B cell (primary cell): ENCODE data around the gene RNF40. TPM values are rescaled to one million over a fixed set of nuclear protein-coding genes. Genes with fewer than 3 reads are reported as not detected.

ENCODE experiments used
- ATAC-seq: fragments of 200-7000 bp; cut with Tn5 transposase; one replicate; pipeline ENCODE4 v1.10.0; 2021; ENCODE audit warnings: low read depth, mild to moderate bottlenecking, moderate number of reproducible peaks, moderate library complexity
- CTCF ChIA-PET: fragments of 350-600 bp; sonication (Branson Sonifier 250); formaldehyde crosslinking; loops from one replicate; lab custom pipeline; 2021; ENCODE audit warnings: antibody characterized with exemption, inconsistent platforms; lab: Charles Lee
- POLR2A ChIA-PET: fragments of 350-600 bp; sonication (Branson Sonifier 250); formaldehyde crosslinking; loops from one replicate; lab custom pipeline; 2021; ENCODE audit warnings: antibody characterized with exemption; lab: Charles Lee
- DNase-seq: peaks from one replicate; pipeline ENCODE4 v3.0.0; 2013
- H2AFZ ChIP-seq: 2 replicates; pipeline ENCODE4 v1.6.1; 2012; ENCODE audit warnings: mild to moderate bottlenecking, low read depth, low read length; ENCODE audit not compliant: insufficient read depth, poor library complexity, severe bottlenecking
- H3K27ac ChIP-seq, 2 donors: 1 replicate in 1 of 2; 2 replicates in 1 of 2; pipeline ENCODE4 v1.5.1; 2012 to 2013; ENCODE audit warnings: low read length in 2 of 2, mild to moderate bottlenecking in 2 of 2, moderate library complexity in 1 of 2
- H3K27me3 ChIP-seq, 4 experiments: fragments of 200-600 bp in 1 of 4; sonication (generic) in 1 of 4; replicated peaks in 1 of 4; 1 replicate in 2 of 4; 2 replicates in 2 of 4; pipeline versions ENCODE4 v1.6.1 to v1.7.0; 2013 to 2016; ENCODE audit warnings: low read length in 3 of 4, mild to moderate bottlenecking in 2 of 4, mixed read lengths in 1 of 4, moderate library complexity in 1 of 4; ENCODE audit not compliant: insufficient read depth in 4 of 4, control insufficient read depth in 3 of 4; ENCODE audit errors: control extremely low read depth in 1 of 4
- H3K36me3 ChIP-seq, 2 experiments: replicated peaks in 1 of 2; 1 replicate in 1 of 2; 2 replicates in 1 of 2; pipeline versions ENCODE4 v1.6.1 to v1.7.1; 2013; ENCODE audit warnings: low read length in 1 of 2; ENCODE audit not compliant: insufficient read depth in 2 of 2, control insufficient read depth in 1 of 2; ENCODE audit errors: control extremely low read depth in 1 of 2, extremely low read depth in 1 of 2
- H3K4me1 ChIP-seq, 2 donors: fragments of 200-600 bp in 1 of 2; sonication (generic) in 1 of 2; 1 replicate in 1 of 2; 2 replicates in 1 of 2; pipeline versions ENCODE4 v1.5.1 to v1.6.1; 2013 to 2017; ENCODE audit warnings: low read length in 2 of 2; ENCODE audit not compliant: control insufficient read depth in 2 of 2, insufficient read depth in 2 of 2
- H3K4me2 ChIP-seq: replicated peaks from 2 replicates; pipeline ENCODE3; 2012; ENCODE audit warnings: mild to moderate bottlenecking, low read depth, low read length; ENCODE audit not compliant: poor library complexity, severe bottlenecking
- H3K4me3 ChIP-seq, 5 experiments: fragments of 200-600 bp in 1 of 5; sonication (generic) in 1 of 5; 1 replicate in 3 of 5; 2 replicates in 2 of 5; pipeline versions ENCODE4 v1.5.1 to v1.7.0; 2011 to 2016; ENCODE audit warnings: low read length in 4 of 5, mild to moderate bottlenecking in 4 of 5, low read depth in 2 of 5, control low read depth in 1 of 5, moderate library complexity in 1 of 5; ENCODE audit not compliant: insufficient read depth in 1 of 5; ENCODE audit errors: control extremely low read depth in 1 of 5, extremely low read depth in 1 of 5
- H3K79me2 ChIP-seq: fragments of 200-600 bp; sonication (generic); one replicate; pipeline ENCODE4 v1.6.0; 2016; ENCODE audit warnings: low read length; ENCODE audit not compliant: control insufficient read depth, insufficient read depth
- H3K9ac ChIP-seq: fragments of 200-600 bp; sonication (generic); 2 replicates; pipeline ENCODE4 v1.6.1; 2017; ENCODE audit warnings: mild to moderate bottlenecking, low read length, moderate library complexity
- H3K9me3 ChIP-seq, 3 donors: one replicate each; pipeline versions ENCODE4 v1.6.1 to v1.7.1; 2013; ENCODE audit warnings: low read length in 2 of 3; ENCODE audit not compliant: control insufficient read depth in 2 of 3, insufficient read depth in 1 of 3; ENCODE audit errors: control extremely low read depth in 1 of 3
- H4K20me1 ChIP-seq: 2 replicates; pipeline ENCODE4 v1.6.0; 2012; ENCODE audit warnings: mild to moderate bottlenecking, low read length; ENCODE audit not compliant: insufficient read depth, control insufficient read depth, poor library complexity, severe bottlenecking
- H3K27ac Mint-ChIP-seq: one replicate; pipeline ENCODE4 v1.8.0; 2021; ENCODE audit warnings: mixed read lengths
- H3K27me3 Mint-ChIP-seq: one replicate; pipeline ENCODE4 v1.8.0; 2021; ENCODE audit warnings: mixed read lengths
- H3K4me1 Mint-ChIP-seq: one replicate; pipeline ENCODE4 v1.8.0; 2021; ENCODE audit warnings: mixed read lengths
- H3K4me3 Mint-ChIP-seq: one replicate; pipeline ENCODE4 v1.8.0; 2021; ENCODE audit warnings: mixed read lengths
- H3K9me3 Mint-ChIP-seq: one replicate; pipeline ENCODE4 v1.8.0; 2022; ENCODE audit warnings: mixed read lengths; ENCODE audit not compliant: insufficient read depth
- EZH2 ChIP-seq: IDR thresholded peaks from 2 replicates; pipeline ENCODE4 v1.6.1; 2012; ENCODE audit warnings: borderline replicate concordance, low read depth, mild to moderate bottlenecking, moderate library complexity, low read length; ENCODE audit not compliant: insufficient read depth, poor library complexity, severe bottlenecking
- WGBS: methylation state at CpG from one replicate; pipeline ENCODE4 v1.1.5; 2013; ENCODE audit warnings: missing lambda C conversion rate; ENCODE audit not compliant: insufficient coverage; 5-methylcytosine and 5-hydroxymethylcytosine counted together
- intact Hi-C: fragments of 100-400 bp; cut with micrococcal nuclease; formaldehyde crosslinking; loops from one replicate; pipeline ENCODE4 v1.10.0; 2022
- polyA plus RNA-seq: library from polyadenylated mRNA; depleted of rRNA; stranded (reverse); fragments of >200 nt; gene quantifications from 2 replicates; pipeline ENCODE4 v1.2.3, GENCODE V29; 2012
- total RNA-seq, 2 donors: library from RNA; stranded (reverse); fragments of 120-200 nt in 1 of 2; gene quantifications; 1 replicate in 1 of 2; 2 replicates in 1 of 2; pipeline versions ENCODE4 v1.2.3 to v1.2.4, GENCODE V29; 2013 to 2022
- TF ChIP-seq, protein P1 (sequence below): fragments of 200-600 bp; IDR thresholded peaks from one replicate; pipeline ENCODE4 v1.8.0; 2022; ENCODE audit warnings: antibody characterized with exemption, mild to moderate bottlenecking

Gene RNF40
- total and polyA plus RNA-seq, 2 donors (not counting 1 experiment from before 2014, with no cell fraction given): 41.8 to 121 TPM

DNA sequence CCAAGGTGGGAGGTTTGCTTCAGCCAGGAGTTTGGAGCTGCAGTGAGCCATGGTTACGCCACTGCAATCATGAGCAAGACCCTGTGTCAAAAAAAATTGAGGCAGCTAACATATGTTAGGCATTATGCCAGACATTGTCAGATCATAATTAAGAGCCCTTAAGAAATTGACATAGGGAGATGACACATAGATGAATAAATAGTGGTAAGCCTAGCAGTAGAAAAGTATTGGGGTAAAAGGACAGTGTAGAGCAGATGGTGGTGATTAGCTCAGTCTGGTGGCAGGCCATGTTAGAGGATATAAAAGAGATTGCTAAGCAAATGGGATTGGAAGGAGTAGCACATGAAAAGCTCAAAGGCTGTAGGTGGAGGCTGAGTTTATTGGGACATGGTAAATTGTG is 40.5 kb upstream of the RNF40 start:
- peaks cover 28% of the 10 kb centered on the region for H3K79me2 ChIP-seq
- H4K20me1 ChIP-seq: peaks cover 45% of the 10 kb centered on the region
- H3K9me3 Mint-ChIP-seq: no peaks in the 10 kb centered on the region
- DNase-seq: no peak
- ATAC-seq: no peak
- H2AFZ ChIP-seq: no peak overlapping the region
- POLR2A ChIA-PET: no interaction called here
- H3K36me3 ChIP-seq: peaks cover 3 to 80% of the 10 kb centered on the region in 2 experiments
- H3K27me3 ChIP-seq: no peaks in the 10 kb centered on the region
- H3K27ac Mint-ChIP-seq: no peak overlapping the region
- H3K9ac ChIP-seq: no peak overlapping the region
- H3K4me1 ChIP-seq: peaks cover 6 to 9% of the 10 kb centered on the region in 2 donors
- H3K27ac ChIP-seq: no peak overlapping the region
- H3K27me3 Mint-ChIP-seq: no peaks in the 10 kb centered on the region
- intact Hi-C loops: no loop called here
- 93% methylated on average over 1 of the region's 1 CpG for WGBS
- no peak for TF ChIP-seq EZH2
- TF ChIP-seq, protein P1, sequence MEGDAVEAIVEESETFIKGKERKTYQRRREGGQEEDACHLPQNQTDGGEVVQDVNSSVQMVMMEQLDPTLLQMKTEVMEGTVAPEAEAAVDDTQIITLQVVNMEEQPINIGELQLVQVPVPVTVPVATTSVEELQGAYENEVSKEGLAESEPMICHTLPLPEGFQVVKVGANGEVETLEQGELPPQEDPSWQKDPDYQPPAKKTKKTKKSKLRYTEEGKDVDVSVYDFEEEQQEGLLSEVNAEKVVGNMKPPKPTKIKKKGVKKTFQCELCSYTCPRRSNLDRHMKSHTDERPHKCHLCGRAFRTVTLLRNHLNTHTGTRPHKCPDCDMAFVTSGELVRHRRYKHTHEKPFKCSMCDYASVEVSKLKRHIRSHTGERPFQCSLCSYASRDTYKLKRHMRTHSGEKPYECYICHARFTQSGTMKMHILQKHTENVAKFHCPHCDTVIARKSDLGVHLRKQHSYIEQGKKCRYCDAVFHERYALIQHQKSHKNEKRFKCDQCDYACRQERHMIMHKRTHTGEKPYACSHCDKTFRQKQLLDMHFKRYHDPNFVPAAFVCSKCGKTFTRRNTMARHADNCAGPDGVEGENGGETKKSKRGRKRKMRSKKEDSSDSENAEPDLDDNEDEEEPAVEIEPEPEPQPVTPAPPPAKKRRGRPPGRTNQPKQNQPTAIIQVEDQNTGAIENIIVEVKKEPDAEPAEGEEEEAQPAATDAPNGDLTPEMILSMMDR: no peak
- H3K4me3 Mint-ChIP-seq: no peak overlapping the region
- H3K4me2 ChIP-seq: no peak overlapping the region
- CTCF ChIA-PET: interaction anchor here (0.7 to 1.3 kb wide), 2 partner anchors 26 to 28 kb away, joined by 3 read pairs; partner anchors contain the start of gene PHKG2
- H3K4me1 Mint-ChIP-seq: peaks cover 14% of the 10 kb centered on the region
- H3K9me3 ChIP-seq: no peaks in the 10 kb centered on the region
- H3K4me3 ChIP-seq: no peak overlapping the region

- no peak for DNase-seq
- no peak overlapping the region for H3K9ac ChIP-seq
- ATAC-seq: no peak
- H3K9me3 ChIP-seq: no peaks in the 10 kb centered on the region
- no peak overlapping the region for H3K4me3 Mint-ChIP-seq
- H4K20me1 ChIP-seq: peaks cover 50% of the 10 kb centered on the region
- 86% methylated on average over 6 of the region's 6 CpGs for WGBS
- no peak overlapping the region for H3K4me3 ChIP-seq
- no peak for TF ChIP-seq EZH2
- TF ChIP-seq, protein P1: no peak
- H3K9me3 Mint-ChIP-seq: no peaks in the 10 kb centered on the region
- H3K4me1 ChIP-seq: peaks cover 6 to 9% of the 10 kb centered on the region in 2 donors
- ChIA-PET POLR2A (no interaction called here), CTCF (interaction anchor here (1.3 kb wide), 1 partner anchor 29 kb away, joined by 3 read pairs; no protein-coding TSS in a partner anchor)
- H3K27ac Mint-ChIP-seq: no peak overlapping the region
- peaks cover 3 to 72% of the 10 kb centered on the region in 2 experiments for H3K36me3 ChIP-seq
- no peak overlapping the region for H3K27ac ChIP-seq
- no peaks in the 10 kb centered on the region for H3K27me3 ChIP-seq
- intact Hi-C loops: no loop called here
- H3K4me1 Mint-ChIP-seq: peaks cover 14% of the 10 kb centered on the region
- no peaks in the 10 kb centered on the region for H3K27me3 Mint-ChIP-seq
- peaks cover 28% of the 10 kb centered on the region for H3K79me2 ChIP-seq
- no peak overlapping the region for H2AFZ ChIP-seq
- no peak overlapping the region for H3K4me2 ChIP-seq
Measured at GRCh38 chr16:30722443-30722842, 39.7 kb upstream of the RNF40 start.
